H9 (cell line): ENCODE results near the gene APOA4. TPM values are rescaled to one million over a fixed set of nuclear protein-coding genes. Genes with fewer than 3 reads are reported as not detected.

ENCODE experiments used
- DNase-seq: peaks from one replicate; pipeline ENCODE4 v3.0.0-alpha.2; 2017
- H2AFZ ChIP-seq: one replicate; pipeline ENCODE4 v1.6.1; 2013; ENCODE audit warnings: mild to moderate bottlenecking, low read length, control low read depth, moderate library complexity
- H2AK5ac ChIP-seq: 2 replicates; pipeline ENCODE4 v1.6.1; 2013; ENCODE audit warnings: low read length, control low read depth, mixed read lengths; ENCODE audit not compliant: insufficient read length
- H2BK120ac ChIP-seq: one replicate; pipeline ENCODE4 v1.6.1; 2013; ENCODE audit warnings: low read depth, mild to moderate bottlenecking, low read length, control low read depth, inconsistent platforms; ENCODE audit not compliant: poor library complexity, severe bottlenecking
- H2BK12ac ChIP-seq: 2 replicates; pipeline ENCODE4 v1.6.1; 2013; ENCODE audit warnings: low read length, control low read depth, mixed read lengths, low read depth; ENCODE audit not compliant: insufficient read length
- H2BK15ac ChIP-seq: 2 replicates; pipeline ENCODE4 v1.6.1; 2013; ENCODE audit warnings: low read depth, low read length, control low read depth
- H2BK20ac ChIP-seq: one replicate; pipeline ENCODE4 v1.6.1; 2013; ENCODE audit warnings: low read depth, mild to moderate bottlenecking, low read length, control low read depth, inconsistent platforms; ENCODE audit not compliant: poor library complexity, severe bottlenecking
- H2BK5ac ChIP-seq: 2 replicates; pipeline ENCODE4 v1.6.1; 2013; ENCODE audit warnings: low read length, control low read depth, mixed read lengths; ENCODE audit not compliant: insufficient read length
- H3K14ac ChIP-seq: 2 replicates; pipeline ENCODE4 v1.6.1; 2013; ENCODE audit warnings: low read length, control low read depth; ENCODE audit not compliant: insufficient read depth
- H3K18ac ChIP-seq: 2 replicates; pipeline ENCODE4 v1.6.1; 2013; ENCODE audit warnings: low read depth, mild to moderate bottlenecking, mixed read lengths, low read length, control low read depth; ENCODE audit not compliant: insufficient read length
- H3K23ac ChIP-seq: 2 replicates; pipeline ENCODE4 v1.6.1; 2013; ENCODE audit warnings: low read length, control low read depth, mixed read lengths, low read depth; ENCODE audit not compliant: insufficient read length
- H3K23me2 ChIP-seq: 2 replicates; pipeline ENCODE4 v1.6.1; 2013; ENCODE audit warnings: low read depth, mild to moderate bottlenecking, mixed read lengths, low read length, control low read depth; ENCODE audit not compliant: insufficient read length, poor library complexity, severe bottlenecking
- H3K27ac ChIP-seq: 2 replicates; pipeline ENCODE4 v1.5.1; 2013; ENCODE audit warnings: low read length, control low read depth, mixed read lengths, low read depth; ENCODE audit not compliant: insufficient read length
- H3K27me3 ChIP-seq: 2 replicates; pipeline ENCODE4 v1.6.1; 2013; ENCODE audit warnings: low read length, control low read depth, inconsistent platforms; ENCODE audit not compliant: insufficient read depth
- H3K4ac ChIP-seq: 2 replicates; pipeline ENCODE4 v1.6.1; 2013; ENCODE audit warnings: low read depth, mild to moderate bottlenecking, control low read depth, inconsistent platforms, low read length, moderate library complexity
- H3K4me1 ChIP-seq: 2 replicates; pipeline ENCODE4 v1.6.1; 2013; ENCODE audit warnings: low read length, control low read depth, inconsistent platforms; ENCODE audit not compliant: insufficient read depth
- H3K4me2 ChIP-seq: 2 replicates; pipeline ENCODE4 v1.6.1; 2013; ENCODE audit warnings: low read length, control low read depth, mixed read lengths; ENCODE audit not compliant: insufficient read length, insufficient read depth
- H3K56ac ChIP-seq: 2 replicates; pipeline ENCODE4 v1.6.1; 2013; ENCODE audit warnings: low read depth, mild to moderate bottlenecking, mixed read lengths, low read length, control low read depth; ENCODE audit not compliant: insufficient read length
- H3K79me1 ChIP-seq: 2 replicates; pipeline ENCODE4 v1.6.1; 2013; ENCODE audit warnings: low read depth, mild to moderate bottlenecking, moderate library complexity, low read length, control low read depth, inconsistent platforms; ENCODE audit not compliant: insufficient read depth, poor library complexity, severe bottlenecking
- H3K79me2 ChIP-seq: 2 replicates; pipeline ENCODE4 v1.6.1; 2013; ENCODE audit warnings: low read length, control low read depth, inconsistent platforms; ENCODE audit not compliant: insufficient read depth
- H3K9ac ChIP-seq: 2 replicates; pipeline ENCODE4 v1.6.1; 2013; ENCODE audit warnings: low read length, control low read depth, mixed read lengths; ENCODE audit not compliant: insufficient read length; ENCODE audit errors: extremely low read depth
- H3K9me3 ChIP-seq: one replicate; pipeline ENCODE4 v1.6.1; 2013; ENCODE audit warnings: low read depth, low read length, inconsistent platforms; ENCODE audit not compliant: control insufficient read depth
- H3T11ph ChIP-seq: one replicate; pipeline ENCODE4 v1.6.1; 2013; ENCODE audit warnings: mild to moderate bottlenecking, low read length, control low read depth, inconsistent platforms
- H4K20me1 ChIP-seq: one replicate; pipeline ENCODE4 v1.6.1; 2013; ENCODE audit not compliant: control insufficient read depth, insufficient read length, insufficient read depth
- H4K5ac ChIP-seq: 2 replicates; pipeline ENCODE4 v1.6.1; 2013; ENCODE audit warnings: low read depth, mild to moderate bottlenecking, mixed read lengths, low read length, control low read depth; ENCODE audit not compliant: insufficient read length
- H4K8ac ChIP-seq: replicated peaks from 2 replicates; pipeline ENCODE4 v1.6.1; 2013; ENCODE audit warnings: low read length, control low read depth, mixed read lengths, low read depth; ENCODE audit not compliant: insufficient read length
- H4K91ac ChIP-seq: 2 replicates; pipeline ENCODE4 v1.6.1; 2013; ENCODE audit warnings: low read depth, mild to moderate bottlenecking, moderate library complexity, mixed read lengths, low read length, control low read depth; ENCODE audit not compliant: insufficient read length
- H3K27ac Mint-ChIP-seq, 3 experiments: 2 replicates in 2 of 3; 3 replicates in 1 of 3; pipeline ENCODE4 v1.8.0; 2020 to 2021; ENCODE audit warnings: mixed read lengths in 3 of 3, mild to moderate bottlenecking in 1 of 3, moderate library complexity in 1 of 3
- H3K27me3 Mint-ChIP-seq: 2 replicates; pipeline ENCODE4 v1.8.0; 2021; ENCODE audit warnings: low read depth, mild to moderate bottlenecking, moderate library complexity, mixed read lengths
- H3K36me3 Mint-ChIP-seq, 3 experiments: 2 replicates in 2 of 3; 3 replicates in 1 of 3; pipeline ENCODE4 v1.8.0; 2020 to 2021; ENCODE audit warnings: low read depth in 3 of 3, mixed read lengths in 3 of 3; ENCODE audit not compliant: insufficient read depth in 1 of 3
- H3K4me1 Mint-ChIP-seq, 2 experiments: 2 replicates each; pipeline ENCODE4 v1.8.0; 2020; ENCODE audit warnings: mixed read lengths in 2 of 2
- H3K4me3 Mint-ChIP-seq, 2 experiments: 2 replicates in 1 of 2; 3 replicates in 1 of 2; pipeline ENCODE4 v1.8.0; 2020 to 2021; ENCODE audit warnings: mild to moderate bottlenecking in 2 of 2, mixed read lengths in 2 of 2, moderate library complexity in 1 of 2
- H3K9me3 Mint-ChIP-seq, 2 experiments: 2 replicates in 1 of 2; 3 replicates in 1 of 2; pipeline ENCODE4 v1.8.0; 2020; ENCODE audit warnings: mild to moderate bottlenecking in 2 of 2, mixed read lengths in 2 of 2, moderate library complexity in 1 of 2
- WGBS: extraction: QIAGEN DNeasy Blood & Tissue Kit; methylation state at CpG from one replicate; pipeline ENCODE4 v1.1.7; 2013; ENCODE audit warnings: missing lambda C conversion rate, low lambda C conversion rate, mixed read lengths; ENCODE audit not compliant: insufficient read length; ENCODE audit errors: extremely low coverage; 5-methylcytosine and 5-hydroxymethylcytosine counted together
- total RNA-seq: library from RNA; stranded (reverse); gene quantifications from 2 replicates; pipeline ENCODE4 v1.2.1, GENCODE V29; 2021
- TF ChIP-seq, protein P1 (sequence below): fragments of 200-600 bp; sonication (generic); conservative IDR thresholded peaks from 3 replicates; pipeline ENCODE4 v1.8.0; 2021; ENCODE audit warnings: antibody characterized with exemption, mild to moderate bottlenecking

Gene APOA4
- total RNA-seq, 1 experiment from 2014 or later, result not detected

DNA sequence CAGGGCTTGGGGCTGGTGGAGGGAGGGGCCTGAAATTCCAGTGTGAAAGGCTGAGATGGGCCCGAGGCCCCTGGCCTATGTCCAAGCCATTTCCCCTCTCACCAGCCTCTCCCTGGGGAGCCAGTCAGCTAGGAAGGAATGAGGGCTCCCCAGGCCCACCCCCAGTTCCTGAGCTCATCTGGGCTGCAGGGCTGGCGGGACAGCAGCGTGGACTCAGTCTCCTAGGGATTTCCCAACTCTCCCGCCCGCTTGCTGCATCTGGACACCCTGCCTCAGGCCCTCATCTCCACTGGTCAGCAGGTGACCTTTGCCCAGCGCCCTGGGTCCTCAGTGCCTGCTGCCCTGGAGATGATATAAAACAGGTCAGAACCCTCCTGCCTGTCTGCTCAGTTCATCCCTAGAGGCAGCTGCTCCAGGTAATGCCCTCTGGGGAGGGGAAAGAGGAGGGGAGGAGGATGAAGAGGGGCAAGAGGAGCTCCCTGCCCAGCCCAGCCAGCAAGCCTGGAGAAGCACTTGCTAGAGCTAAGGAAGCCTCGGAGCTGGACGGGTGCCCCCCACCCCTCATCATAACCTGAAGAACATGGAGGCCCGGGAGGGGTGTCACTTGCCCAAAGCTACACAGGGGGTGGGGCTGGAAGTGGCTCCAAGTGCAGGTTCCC lies 6.5 kb upstream of the APOA4 start, which contains the start of gene APOC3:
Gene APOC3 (plus strand): TSS at position 383 of the 659 bp plus-strand sequence. CDS start 676 bp downstream, outside the sequence.
- no peaks in the 10 kb centered on the region for H3K27me3 ChIP-seq
- H3K27me3 Mint-ChIP-seq, result peaks cover 23% of the 10 kb centered on the region
- no peaks in the 10 kb centered on the region for H4K20me1 ChIP-seq
- no peak within 1 kb of the TSS for H2BK20ac ChIP-seq
- H3T11ph ChIP-seq, result no peak within 1 kb of the TSS
- H3K27ac ChIP-seq, result no peak within 1 kb of the TSS
- no peak within 1 kb of the TSS for H3K56ac ChIP-seq
- no peak within 1 kb of the TSS; the same call in 1 of the 2 replicates for H3K14ac ChIP-seq
- H4K5ac ChIP-seq, result no peak within 1 kb of the TSS
- no peaks in the 10 kb centered on the region for H3K79me1 ChIP-seq
- H3K79me2 ChIP-seq, result no peaks in the 10 kb centered on the region
- H3K4me2 ChIP-seq, result no peak within 1 kb of the TSS
- H3K4me1 ChIP-seq, result no peaks in the 10 kb centered on the region
- peaks cover 3 to 5% of the 10 kb centered on the region in 2 experiments; a peak in 3 of 5 replicates for H3K9me3 Mint-ChIP-seq
- H3K4me1 Mint-ChIP-seq, result peaks cover under 1 to 7% of the 10 kb centered on the region in 2 experiments; a peak in 3 of 4 replicates
- no peaks in the 10 kb centered on the region for H3K9me3 ChIP-seq
- no peak within 1 kb of the TSS for H2AFZ ChIP-seq
- no peak within 1 kb of the TSS for H4K8ac ChIP-seq
- no peak within 1 kb of the TSS for H3K4me3 Mint-ChIP-seq
- H3K18ac ChIP-seq, result no peak within 1 kb of the TSS
- no peak within 1 kb of the TSS for H2BK12ac ChIP-seq
- no peaks in the 10 kb centered on the region for H3K36me3 Mint-ChIP-seq
- H3K23ac ChIP-seq, result no peak within 1 kb of the TSS
- H3K23me2 ChIP-seq, result no peaks in the 10 kb centered on the region
- H4K91ac ChIP-seq, result no peak within 1 kb of the TSS
- no peak within 1 kb of the TSS for H3K27ac Mint-ChIP-seq
- DNase-seq, result no peak
- no peak within 1 kb of the TSS for H2BK5ac ChIP-seq
- TF ChIP-seq, protein P1, sequence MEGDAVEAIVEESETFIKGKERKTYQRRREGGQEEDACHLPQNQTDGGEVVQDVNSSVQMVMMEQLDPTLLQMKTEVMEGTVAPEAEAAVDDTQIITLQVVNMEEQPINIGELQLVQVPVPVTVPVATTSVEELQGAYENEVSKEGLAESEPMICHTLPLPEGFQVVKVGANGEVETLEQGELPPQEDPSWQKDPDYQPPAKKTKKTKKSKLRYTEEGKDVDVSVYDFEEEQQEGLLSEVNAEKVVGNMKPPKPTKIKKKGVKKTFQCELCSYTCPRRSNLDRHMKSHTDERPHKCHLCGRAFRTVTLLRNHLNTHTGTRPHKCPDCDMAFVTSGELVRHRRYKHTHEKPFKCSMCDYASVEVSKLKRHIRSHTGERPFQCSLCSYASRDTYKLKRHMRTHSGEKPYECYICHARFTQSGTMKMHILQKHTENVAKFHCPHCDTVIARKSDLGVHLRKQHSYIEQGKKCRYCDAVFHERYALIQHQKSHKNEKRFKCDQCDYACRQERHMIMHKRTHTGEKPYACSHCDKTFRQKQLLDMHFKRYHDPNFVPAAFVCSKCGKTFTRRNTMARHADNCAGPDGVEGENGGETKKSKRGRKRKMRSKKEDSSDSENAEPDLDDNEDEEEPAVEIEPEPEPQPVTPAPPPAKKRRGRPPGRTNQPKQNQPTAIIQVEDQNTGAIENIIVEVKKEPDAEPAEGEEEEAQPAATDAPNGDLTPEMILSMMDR, result no peak
- H2BK15ac ChIP-seq, result no peak within 1 kb of the TSS
- no peak within 1 kb of the TSS for H3K9ac ChIP-seq
- no peak within 1 kb of the TSS for H2BK120ac ChIP-seq
- no peak within 1 kb of the TSS for H3K4ac ChIP-seq
- no peak within 1 kb of the TSS for H2AK5ac ChIP-seq
- WGBS, result no CpG with 5 or more reads among the region's 9 CpGs
